NCI-H1436 treated with DMSO at 0.1 percent for 48 hours (cell line): Measurements from ENCODE around the gene ADAMTS15.

ENCODE experiments used
- DNase-seq: peaks from one replicate; lab custom pipeline; 2025; lab: John Stamatoyannopoulos, UW

The ADAMTS15 gene, protein sequence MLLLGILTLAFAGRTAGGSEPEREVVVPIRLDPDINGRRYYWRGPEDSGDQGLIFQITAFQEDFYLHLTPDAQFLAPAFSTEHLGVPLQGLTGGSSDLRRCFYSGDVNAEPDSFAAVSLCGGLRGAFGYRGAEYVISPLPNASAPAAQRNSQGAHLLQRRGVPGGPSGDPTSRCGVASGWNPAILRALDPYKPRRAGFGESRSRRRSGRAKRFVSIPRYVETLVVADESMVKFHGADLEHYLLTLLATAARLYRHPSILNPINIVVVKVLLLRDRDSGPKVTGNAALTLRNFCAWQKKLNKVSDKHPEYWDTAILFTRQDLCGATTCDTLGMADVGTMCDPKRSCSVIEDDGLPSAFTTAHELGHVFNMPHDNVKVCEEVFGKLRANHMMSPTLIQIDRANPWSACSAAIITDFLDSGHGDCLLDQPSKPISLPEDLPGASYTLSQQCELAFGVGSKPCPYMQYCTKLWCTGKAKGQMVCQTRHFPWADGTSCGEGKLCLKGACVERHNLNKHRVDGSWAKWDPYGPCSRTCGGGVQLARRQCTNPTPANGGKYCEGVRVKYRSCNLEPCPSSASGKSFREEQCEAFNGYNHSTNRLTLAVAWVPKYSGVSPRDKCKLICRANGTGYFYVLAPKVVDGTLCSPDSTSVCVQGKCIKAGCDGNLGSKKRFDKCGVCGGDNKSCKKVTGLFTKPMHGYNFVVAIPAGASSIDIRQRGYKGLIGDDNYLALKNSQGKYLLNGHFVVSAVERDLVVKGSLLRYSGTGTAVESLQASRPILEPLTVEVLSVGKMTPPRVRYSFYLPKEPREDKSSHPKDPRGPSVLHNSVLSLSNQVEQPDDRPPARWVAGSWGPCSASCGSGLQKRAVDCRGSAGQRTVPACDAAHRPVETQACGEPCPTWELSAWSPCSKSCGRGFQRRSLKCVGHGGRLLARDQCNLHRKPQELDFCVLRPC

DNA sequence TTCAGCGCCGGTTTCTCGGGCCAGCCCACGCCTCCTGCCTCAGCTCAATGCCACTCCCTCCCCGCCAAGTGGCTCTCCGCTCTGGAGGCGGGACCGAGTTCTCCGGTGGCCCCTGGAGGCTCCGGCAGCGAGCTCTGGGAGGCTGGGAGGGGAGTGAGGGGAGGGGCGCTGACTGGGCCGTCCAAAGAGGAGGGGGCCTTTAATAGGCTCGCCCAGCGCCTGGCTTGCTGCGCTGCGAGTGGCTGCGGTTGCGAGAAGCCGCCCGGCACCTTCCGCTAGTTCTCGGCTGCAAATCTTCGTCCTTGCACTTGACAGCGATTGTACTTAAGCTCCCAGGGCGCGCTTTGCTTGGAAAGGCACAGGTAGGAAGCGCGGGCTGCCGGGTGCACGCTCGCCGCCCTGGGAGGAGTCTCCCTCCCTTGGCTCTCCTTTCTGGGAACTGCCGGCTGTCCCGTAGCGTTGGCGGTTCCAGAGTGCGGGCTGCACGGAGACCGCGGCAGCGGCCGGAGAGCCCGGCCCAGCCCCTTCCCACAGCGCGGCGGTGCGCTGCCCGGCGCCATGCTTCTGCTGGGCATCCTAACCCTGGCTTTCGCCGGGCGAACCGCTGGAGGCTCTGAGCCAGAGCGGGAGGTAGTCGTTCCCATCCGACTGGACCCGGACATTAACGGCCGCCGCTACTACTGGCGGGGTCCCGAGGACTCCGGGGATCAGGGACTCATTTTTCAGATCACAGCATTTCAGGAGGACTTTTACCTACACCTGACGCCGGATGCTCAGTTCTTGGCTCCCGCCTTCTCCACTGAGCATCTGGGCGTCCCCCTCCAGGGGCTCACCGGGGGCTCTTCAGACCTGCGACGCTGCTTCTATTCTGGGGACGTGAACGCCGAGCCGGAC is at the start of gene ADAMTS15:
TSS of gene ADAMTS15 (plus strand) at position 230 of the 894 bp plus-strand sequence. CDS start at position 559, 329 bp downstream.
- peak; percentile 45 for DNase-seq

DNA sequence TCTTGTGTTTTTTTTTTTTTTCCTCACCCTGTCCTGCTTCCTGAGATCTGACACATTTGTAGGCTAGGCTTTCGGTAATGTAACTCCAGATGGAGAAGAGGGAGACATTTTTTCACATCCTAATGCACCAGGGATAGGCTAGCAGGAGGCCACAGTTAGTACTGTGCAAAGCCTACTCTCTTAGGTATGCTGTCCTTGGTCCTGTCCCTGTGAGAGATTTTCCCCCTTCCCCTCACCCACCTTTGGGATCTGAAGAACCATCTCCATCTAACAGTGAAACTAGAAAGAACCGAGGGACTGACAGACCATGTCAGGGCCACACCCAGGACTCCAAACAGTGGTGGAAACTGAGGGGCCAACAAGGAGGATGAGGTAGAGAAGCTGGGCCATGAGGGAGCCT is 49.2 kb upstream of the ADAMTS15 start:
- no peak for DNase-seq

DNA sequence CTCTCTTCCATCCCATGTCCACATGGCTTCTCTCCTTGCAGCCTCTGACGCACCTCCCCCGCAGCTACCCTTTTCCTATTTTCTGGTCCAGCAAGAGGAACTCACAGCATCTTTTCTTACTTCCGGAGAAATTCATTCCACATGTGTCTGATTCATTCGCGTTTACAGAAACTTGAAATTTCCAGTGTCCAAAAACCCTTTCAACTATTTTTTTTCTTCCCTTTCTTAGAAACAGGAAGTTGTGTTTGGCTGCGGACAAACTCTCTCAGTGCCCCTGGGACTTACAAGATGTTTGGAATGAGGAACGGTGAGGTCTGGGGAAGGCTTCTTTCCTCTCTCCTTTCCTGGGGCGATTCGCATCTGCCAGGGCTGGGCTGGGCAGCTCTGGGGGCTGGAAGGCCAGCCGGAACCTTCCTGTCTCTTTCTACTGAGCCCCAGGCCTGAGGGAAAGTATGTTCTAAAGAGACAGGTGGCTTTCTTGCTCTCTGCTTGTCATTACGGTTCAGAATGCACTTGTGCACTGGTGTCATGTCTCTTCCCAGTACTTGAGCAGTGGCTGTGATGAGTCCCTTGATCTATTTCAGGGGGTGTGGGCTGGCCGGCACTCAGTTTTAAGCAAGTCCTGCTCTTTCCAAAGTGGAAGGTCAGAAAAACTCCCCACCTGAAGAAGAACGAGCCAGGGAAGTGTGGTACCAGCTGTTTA is 47.5 kb upstream of the ADAMTS15 start:
- no peak for DNase-seq

DNA sequence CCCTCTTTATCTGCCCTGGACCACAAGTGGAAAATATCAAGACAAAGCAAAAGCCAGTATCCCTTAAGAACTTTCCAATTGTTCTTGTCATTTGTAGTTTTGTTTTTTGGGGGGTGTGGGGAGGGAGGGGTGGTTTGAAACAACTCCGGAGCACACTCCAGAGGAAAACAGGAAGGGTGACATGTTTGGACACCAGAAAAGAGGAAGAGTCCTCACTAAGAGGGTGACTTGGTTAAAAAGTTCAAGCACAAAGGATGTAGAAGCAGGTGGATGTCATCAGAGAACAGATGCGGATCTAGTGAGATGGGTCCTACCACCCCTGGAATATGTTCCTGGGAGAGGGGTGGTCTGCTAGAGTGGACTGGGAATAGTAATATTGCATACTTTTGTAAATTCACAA is 45.9 kb upstream of the ADAMTS15 start:
- DNase-seq: no peak

DNA sequence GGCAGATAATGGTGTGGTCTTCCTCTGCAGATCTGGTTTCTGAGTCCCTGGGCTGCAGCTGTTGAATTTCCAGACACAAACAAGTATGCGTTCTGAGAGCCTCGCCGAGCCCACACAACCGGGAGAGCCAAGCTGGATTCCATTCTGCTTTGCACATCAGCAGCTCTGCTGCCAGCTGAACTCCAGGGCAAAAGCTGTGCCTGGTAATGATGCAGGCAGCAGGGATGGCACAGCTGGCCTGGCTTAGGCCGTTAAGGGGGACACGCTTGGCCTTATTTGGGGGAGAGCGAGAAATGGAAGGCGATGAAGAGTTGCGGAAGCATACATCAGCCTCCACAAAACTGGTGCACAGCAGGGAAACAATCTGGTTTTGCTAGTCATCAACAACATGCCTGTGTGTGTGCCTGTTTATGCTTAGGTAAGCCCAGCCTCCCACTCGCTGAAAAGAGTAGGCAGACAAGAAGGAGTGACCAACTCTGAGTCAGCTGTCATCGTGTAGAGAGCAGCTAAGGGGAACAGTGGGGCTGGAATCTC is 45.1 kb upstream of the ADAMTS15 start:
- DNase-seq: no peak

DNA sequence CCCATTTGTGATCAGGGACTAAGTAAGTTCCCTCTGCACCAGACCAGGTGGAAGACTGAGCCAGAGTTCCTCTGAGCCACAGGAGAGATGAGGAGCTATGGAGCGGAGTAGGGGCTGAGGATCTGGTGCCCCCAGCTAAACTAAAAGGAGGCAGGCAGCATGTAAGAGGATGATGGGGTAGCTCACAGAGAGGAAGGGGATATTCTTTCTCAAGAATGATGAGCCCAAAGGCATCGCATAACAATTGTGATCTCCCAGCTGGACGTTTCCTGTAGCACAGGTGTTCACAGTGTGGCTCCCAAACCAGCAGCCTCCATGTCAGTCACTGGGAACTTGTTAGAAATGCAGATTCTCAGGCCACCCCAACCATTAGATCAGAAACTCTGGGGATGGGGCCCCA is 44.5 kb upstream of the ADAMTS15 start:
- DNase-seq: no peak

DNA sequence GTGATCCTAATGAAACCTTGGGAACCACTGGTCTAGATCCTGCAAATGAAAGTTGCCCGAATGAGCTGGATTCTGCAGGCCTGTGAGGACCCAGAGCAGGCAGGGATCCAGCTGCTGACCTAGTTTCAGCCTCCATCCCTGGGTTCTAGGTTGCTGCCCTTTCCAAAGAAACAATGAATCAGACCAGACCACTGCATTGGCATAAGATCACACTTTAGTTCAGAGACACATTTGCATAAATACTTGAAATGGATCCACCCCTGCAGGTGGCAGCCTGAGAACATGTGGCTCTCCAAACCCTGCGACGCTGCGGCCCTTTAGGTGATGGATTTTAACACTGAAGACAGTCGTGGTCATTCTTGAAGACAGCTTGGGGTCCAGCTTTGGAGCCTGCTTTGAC is 43.7 kb upstream of the ADAMTS15 start:
- no peak for DNase-seq

DNA sequence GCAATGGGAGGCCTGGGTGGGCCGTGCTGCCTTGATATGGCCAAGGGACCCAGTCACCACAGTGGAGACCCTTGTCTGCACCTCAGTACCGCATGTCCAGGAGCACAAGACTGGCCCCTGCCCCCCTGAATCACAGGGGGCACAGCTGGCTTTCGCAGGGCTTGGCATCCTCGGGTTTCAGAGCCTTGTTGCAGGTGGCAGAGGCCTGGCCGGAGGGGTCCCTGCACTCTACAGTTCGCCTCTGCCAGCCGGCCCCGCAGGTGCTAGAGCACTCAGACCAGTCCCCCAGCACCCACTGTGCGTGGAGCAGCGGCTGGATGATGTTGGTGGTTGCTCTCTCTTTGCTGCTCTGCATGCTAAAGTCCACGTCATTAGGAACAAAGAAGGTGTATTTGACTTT is 43.0 kb upstream of the ADAMTS15 start:
- DNase-seq: no peak

DNA sequence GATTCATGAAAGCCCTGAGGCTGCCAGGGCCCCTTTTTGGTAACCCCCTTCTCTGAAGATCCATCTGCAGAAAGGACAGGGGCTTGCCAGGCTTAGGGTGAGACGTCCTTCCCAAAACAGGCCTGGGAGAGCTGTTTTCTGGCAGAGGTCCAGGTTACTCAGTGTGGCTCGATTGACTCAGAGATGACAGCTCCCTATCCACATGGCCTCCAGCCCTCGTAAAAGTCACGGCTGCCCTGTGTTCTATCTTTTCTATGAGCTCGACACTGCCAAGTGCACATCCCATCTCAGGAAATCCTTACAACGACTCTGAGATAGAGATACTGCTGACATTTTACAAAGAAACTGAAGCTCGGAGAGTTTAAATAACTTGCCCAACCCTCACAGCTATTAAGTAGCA is 40.5 kb upstream of the ADAMTS15 start:
- DNase-seq: no peak

DNA sequence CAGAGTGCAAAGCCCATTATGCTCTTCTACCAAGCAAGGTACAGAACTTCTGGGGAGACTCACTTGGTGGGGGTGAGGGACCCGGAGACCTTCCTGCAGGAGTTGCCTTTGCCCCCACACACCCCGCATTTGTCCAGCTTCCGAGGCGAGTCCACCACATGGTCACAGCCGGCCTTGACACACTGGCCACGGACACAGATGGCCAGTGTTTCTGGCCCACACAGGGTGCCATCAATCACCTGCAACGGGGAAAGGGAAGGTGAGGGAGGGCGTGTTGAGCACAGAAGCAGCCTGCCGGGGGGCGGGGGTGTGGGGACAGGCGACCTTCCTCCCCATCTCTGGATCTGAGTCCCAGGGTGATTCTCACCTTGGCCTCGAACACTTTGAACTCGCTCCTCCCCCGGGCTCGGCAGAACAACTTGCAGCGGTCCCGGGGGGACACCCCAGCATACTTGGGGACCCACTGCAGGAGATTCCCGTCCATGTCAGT is 40.0 kb upstream of the ADAMTS15 start:
- DNase-seq: no peak

DNA sequence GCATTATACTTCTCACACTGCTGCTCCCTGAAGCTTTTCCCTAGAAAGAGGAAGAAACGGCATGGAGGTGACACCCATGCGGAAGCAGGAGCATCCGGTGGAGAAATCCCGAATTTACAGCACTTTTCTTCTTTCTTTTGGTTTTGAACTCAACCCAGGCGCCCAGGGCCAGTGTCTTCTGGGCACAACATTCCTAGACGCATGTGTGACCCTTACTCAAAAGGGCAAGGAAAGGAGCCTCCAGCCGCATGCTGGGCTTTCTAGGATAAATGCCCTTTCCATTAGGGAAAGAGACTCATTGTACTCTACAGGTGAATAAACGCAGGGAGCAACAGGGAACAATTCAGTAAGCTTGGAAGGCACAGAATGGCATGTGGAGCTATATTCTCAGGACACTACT is 39.5 kb upstream of the ADAMTS15 start:
- no peak for DNase-seq

DNA sequence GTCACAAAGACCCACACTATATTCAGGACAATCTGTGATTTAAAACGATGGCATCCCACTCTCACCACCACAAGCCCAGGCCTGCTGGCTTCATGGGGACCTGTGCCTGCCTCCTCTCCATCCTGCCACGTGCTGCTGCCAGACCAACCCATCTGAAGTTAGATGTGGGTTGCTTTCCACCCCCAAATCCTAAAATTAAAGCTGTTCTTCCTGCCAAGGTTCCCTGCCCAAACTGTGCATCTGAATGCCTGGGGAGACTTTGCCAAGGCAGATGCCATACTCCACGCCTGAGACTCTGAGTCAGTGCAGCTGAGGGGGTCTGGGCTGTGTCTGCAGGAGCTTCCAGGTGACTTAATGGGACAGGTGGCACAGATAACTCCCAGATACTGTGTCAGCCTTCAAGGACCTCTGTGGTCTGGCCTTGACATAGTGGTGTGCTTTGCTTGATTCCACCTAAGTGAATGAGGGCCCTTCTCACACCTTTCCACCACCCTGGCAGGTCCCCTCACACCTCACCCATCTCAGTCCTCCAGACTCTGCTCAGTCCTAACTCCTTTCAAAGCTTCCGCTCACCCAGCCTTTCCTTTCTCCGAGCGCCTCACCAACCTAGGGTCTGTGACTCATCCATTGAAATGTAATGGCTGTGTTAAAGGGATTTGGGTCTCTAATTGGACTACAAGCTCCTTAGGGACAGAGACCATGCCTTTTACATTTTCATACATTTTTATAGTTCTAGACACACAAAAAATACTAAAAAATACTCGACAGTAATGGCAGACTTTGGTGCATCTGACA is 38.7 kb upstream of the ADAMTS15 start:
- no peak for DNase-seq

DNA sequence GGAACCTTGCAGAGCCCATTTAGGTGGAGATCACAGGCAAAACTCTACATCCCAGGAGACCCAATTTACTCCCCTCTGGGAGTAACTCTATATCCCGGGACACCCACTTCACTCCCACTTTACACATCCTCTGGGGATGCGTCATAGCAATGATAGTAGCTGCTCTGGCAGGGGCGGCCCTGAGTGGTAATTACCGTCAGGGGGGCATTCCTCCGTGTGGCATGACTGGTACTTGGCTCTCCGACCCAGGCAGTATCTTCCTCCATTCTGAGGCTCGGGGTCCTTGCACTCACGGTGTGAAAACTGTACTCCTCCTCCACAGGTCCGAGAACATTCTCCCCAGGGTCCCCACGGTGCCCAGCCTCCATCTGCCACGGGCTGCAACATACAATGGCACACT is 37.2 kb upstream of the ADAMTS15 start:
- no peak for DNase-seq

DNA sequence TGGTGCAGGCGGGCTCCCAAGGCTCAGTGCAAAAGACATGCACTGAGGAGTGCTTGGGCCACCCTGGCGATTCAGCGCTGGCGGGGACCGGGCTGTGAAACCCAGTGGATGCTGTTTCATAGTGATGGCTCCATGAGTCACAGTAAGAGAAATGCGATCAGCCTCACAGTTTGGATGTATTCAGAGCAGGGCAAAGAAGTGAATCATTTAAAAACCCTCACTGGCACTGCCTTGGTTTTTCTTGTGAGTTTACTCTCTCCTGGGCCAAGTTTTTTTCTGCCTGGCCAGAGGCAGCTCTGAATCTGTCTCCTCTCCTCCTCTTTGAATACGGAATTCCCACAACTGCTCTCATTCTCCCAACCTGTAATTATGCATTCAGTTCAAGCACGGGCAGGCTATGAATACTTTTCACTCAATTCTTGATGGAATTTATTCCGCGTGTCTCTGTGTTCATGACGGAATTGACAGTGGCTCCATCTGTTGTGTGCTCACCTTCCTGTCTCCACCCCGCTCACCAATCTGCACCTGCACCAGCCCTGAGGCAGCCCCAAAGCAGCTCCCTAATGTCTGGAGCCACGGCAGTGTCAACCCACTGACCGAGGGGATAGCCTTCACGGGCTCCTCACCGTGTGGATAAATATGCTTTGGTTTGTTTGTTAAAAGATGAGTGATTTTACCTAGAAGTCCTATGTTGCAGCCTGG is 34.9 kb upstream of the ADAMTS15 start:
- no peak for DNase-seq

DNA sequence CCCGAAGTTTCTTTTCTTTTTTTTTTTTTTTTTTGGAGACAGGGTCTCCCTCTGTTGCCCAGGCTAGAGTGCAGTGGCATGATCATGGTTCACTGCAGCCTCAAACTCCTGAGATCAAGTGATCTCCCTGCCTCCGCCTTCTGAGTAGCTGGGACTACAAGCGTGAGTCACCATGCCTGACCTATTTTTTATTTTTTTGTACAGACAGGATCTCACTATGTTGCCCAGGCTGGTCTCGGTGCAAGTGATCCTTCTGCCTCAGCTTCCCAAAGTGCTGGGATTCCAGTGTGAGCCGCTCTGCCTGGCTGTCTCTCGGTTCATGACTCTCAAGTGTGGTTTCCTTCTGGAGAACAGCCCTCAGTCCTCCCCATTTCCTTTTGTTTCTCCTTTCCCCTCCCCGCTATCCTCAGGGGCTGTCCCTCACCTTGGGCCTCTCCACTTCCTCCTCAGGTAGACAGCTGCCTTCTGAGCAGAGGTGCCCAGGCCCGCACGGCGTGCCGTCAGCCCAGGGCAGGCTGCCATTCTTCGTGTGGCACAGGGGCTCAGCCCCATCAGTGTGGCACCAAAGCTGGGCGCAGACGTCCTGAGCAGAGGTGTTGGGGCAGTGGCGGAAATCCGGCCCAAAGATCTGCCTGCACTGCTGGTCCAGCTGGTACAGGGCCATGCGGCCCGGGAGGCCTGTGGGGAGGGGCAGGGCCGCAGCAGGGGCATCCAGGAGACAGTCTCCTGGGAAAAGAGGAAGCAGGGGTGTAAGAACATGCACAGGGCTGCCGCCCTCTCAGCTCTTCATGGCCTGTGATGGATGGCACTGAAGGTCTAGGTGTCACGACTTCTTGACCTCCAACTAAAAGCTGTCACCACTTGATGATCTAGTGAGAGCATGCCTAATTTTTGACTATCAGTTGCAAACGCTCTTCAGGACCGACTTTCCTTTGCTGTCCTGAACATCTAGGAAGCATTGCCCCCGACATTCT is 34.1 kb upstream of the ADAMTS15 start:
- DNase-seq: no peak

DNA sequence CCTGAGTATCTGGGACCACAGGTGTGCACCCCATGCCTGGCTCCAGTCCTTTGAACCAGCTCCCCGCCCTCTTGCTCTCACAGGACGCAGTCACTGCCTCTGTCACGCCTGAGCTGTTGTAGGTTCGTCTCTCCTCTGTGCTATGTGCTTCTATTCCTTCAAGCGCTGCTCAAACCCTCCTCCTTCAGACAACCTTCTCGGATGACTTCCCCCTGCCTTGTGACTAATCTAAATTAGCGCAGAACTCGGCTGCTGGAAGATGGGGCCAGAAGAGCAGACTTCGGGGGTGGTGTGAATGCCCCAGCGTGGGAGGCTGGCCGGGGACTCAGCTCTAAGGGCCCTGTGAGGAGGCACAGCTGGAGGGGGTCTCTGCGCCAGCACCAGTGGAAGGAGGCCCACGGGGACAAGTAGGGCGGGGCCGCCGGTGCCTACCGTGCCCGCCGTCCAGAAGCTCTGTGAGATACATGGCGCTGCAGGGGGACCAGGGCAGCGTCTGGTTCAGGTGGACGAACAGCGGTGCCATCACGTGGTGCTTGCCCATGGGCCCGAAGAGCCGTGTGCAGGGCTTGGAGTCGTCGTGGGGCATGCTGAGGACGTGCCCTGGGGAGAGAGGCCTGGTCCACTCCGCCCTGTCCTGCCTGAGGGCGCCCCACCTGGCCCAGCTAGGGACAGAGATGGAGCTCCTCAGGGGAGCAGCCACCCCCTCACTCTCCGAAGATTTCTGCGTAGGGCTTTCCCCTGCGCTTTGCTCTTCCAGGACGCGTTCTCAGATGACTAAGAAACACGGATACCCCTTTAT is 32.5 kb upstream of the ADAMTS15 start:
- no peak for DNase-seq

DNA sequence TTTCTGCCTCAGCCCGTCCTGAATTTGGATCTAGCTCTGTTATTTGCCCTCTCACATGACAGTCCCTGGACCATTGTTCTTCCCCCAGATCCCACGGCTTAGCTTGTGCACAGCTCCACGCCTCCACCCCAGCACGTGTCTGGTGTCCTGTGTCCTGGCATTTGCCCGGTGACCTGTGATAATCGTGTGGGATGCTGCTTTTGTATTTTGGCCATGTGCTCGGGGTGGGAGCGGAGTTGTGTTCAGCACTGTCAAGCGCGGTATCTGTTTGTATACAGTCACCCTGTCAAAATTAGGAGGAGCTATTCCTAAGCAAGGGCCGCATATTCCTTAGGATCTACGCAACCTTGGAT is 31.9 kb upstream of the ADAMTS15 start:
- no peak for DNase-seq

DNA sequence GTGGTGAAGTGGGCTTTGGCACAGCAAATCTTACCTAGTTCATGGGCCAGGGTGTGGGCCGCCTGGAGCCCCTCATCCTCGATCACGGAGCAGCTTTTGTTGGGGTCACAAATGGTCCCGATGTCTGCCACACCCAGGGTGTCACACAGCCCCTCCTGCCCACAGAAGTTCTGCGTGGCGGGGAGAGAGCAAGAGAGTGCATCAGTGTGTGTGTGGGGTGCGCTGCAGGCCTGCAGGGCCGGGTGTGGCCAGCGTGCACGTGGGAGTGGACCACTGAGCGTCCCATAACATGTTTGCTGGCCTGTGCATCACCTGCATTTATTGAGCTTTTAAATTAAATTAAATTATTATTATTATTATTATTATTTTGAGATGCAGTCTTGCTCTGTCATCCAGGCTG is 31.5 kb upstream of the ADAMTS15 start:
- no peak for DNase-seq
